Mesodermal cell (in vitro differentiated cells): ENCODE data around the gene C15orf62.

Experiments used
- H3K27ac ChIP-seq: 2 replicates; pipeline ENCODE4 v1.7.0; 2013; ENCODE audit warnings: mild to moderate bottlenecking, low read depth, low read length, moderate library complexity; ENCODE audit not compliant: severe bottlenecking
- H3K36me3 ChIP-seq: 2 replicates; pipeline ENCODE4 v1.7.1; 2013; ENCODE audit warnings: mild to moderate bottlenecking, low read length, moderate library complexity; ENCODE audit not compliant: control insufficient read depth, insufficient read depth
- H3K4me1 ChIP-seq: one replicate; pipeline ENCODE4 v1.7.1; 2013; ENCODE audit warnings: mild to moderate bottlenecking, low read length; ENCODE audit not compliant: insufficient read depth, control insufficient read depth, poor library complexity, severe bottlenecking
- H3K4me3 ChIP-seq: 2 replicates; pipeline ENCODE4 v1.7.0; 2013; ENCODE audit warnings: low read length, control low read depth, mild to moderate bottlenecking; ENCODE audit not compliant: insufficient read depth, poor library complexity, severe bottlenecking; ENCODE audit errors: extremely low read depth
- H3K9me3 ChIP-seq: 2 replicates; pipeline ENCODE4 v1.7.1; 2013; ENCODE audit warnings: mild to moderate bottlenecking, low read length, moderate library complexity; ENCODE audit not compliant: control insufficient read depth
- WGBS, 2 experiments: methylation state at CpG; one replicate each; pipeline ENCODE4 v1.1.5; 2013; ENCODE audit warnings: missing lambda C conversion rate in 2 of 2; ENCODE audit not compliant: insufficient coverage in 2 of 2; 5-methylcytosine and 5-hydroxymethylcytosine counted together

C15orf62 gene

GRCh38 chr15:40799523-40799922, 29.7 kb downstream of the C15orf62 start:
- H3K27ac ChIP-seq, result no peak overlapping the region
- 94 to 100% methylated on average over 2 of the region's 3 CpGs for WGBS, 2 experiments

GRCh38 chr15:40803076-40803475, 33.3 kb downstream of the C15orf62 start:
- WGBS, 2 experiments, result 100% methylated on average over 1 of the region's 2 CpGs
- Histone ChIP-seq H3K36me3 (peaks cover 29% of the 10 kb centered on the region), H3K27ac (no peak overlapping the region), H3K4me3 (no peak overlapping the region), H3K4me1 (peaks cover 9% of the 10 kb centered on the region), H3K9me3 (no peaks in the 10 kb centered on the region)

More at GRCh38 chr15:40799523-40799922, 29.7 kb downstream of the C15orf62 start:
- Histone ChIP-seq H3K36me3 (peaks cover 26% of the 10 kb centered on the region), H3K4me1 (peaks cover 6% of the 10 kb centered on the region), H3K9me3 (no peaks in the 10 kb centered on the region), H3K4me3 (no peak overlapping the region)

GRCh38 chr15:40803688-40804087, 33.9 kb downstream of the C15orf62 start:
- 86% methylated on average over 1 of the region's 1 CpG; no CpG with 5 or more reads in 1 of the 2 experiments for WGBS, 2 experiments
- Histone ChIP-seq H3K4me3 (no peak overlapping the region), H3K27ac (no peak overlapping the region), H3K36me3 (peaks cover 30% of the 10 kb centered on the region), H3K9me3 (no peaks in the 10 kb centered on the region), H3K4me1 (peaks cover 7% of the 10 kb centered on the region)

GRCh38 chr15:40806672-40807027, 36.9 kb downstream of the C15orf62 start:
- Histone ChIP-seq H3K9me3 (no peaks in the 10 kb centered on the region), H3K4me3 (peak overlapping the region; percentile 86), H3K27ac (peak overlapping the region; percentile 58), H3K36me3 (peaks cover 46% of the 10 kb centered on the region), H3K4me1 (peaks cover 3% of the 10 kb centered on the region)
- WGBS, 2 experiments, result 0 to 4% methylated on average over 2 of the region's 2 CpGs

GRCh38 chr15:40807028-40807887, 37.5 kb downstream of the C15orf62 start, which contains the start of the genes DNAJC17 and ZFYVE19:
TSS of gene DNAJC17 (minus strand) at chr15:40807473. CDS start at chr15:40807446, 27 bp downstream.
TSS of gene ZFYVE19 (plus strand) at chr15:40807089. CDS start at chr15:40807590, 501 bp downstream.
- Histone ChIP-seq H3K9me3 (no peaks in the 10 kb centered on the region), H3K27ac (peak within 1 kb of the TSS; percentile 58), H3K4me3 (peak within 1 kb of the TSS; percentile 86), H3K36me3 (peaks cover 46% of the 10 kb centered on the region), H3K4me1 (peaks cover 3% of the 10 kb centered on the region)
- WGBS, 2 experiments, result 1% methylated on average over 51 to 56 of the region's 64 CpGs

GRCh38 chr15:40807888-40808461, 38.2 kb downstream of the C15orf62 start:
- 62 to 66% methylated on average over 15 to 19 of the region's 19 CpGs for whole genome bisulfite sequencing, 2 experiments

GRCh38 chr15:40808861-40809450, 39.2 kb downstream of the C15orf62 start:
- peaks cover 3% of the 10 kb centered on the region for H3K4me1 ChIP-seq

More at GRCh38 chr15:40807888-40808461, 38.2 kb downstream of the C15orf62 start:
- no peak overlapping the region for H3K27ac ChIP-seq
- no peaks in the 10 kb centered on the region for H3K9me3 ChIP-seq
- peaks cover 3% of the 10 kb centered on the region for H3K4me1 ChIP-seq
- peak overlapping the region; percentile 86 for H3K4me3 ChIP-seq
- peaks cover 39% of the 10 kb centered on the region for H3K36me3 ChIP-seq

GRCh38 chr15:40812721-40813425, 43.1 kb downstream of the C15orf62 start:
- no peaks in the 10 kb centered on the region for H3K4me1 ChIP-seq
- WGBS, 2 experiments, result 88 to 93% methylated on average over 8 to 10 of the region's 12 CpGs
- H3K4me3 ChIP-seq, result no peak overlapping the region
- peaks cover 31% of the 10 kb centered on the region for H3K36me3 ChIP-seq
- no peak overlapping the region for H3K27ac ChIP-seq
- no peaks in the 10 kb centered on the region for H3K9me3 ChIP-seq

More at GRCh38 chr15:40808861-40809450, 39.2 kb downstream of the C15orf62 start:
- H3K27ac ChIP-seq, result no peak overlapping the region
- 90 to 99% methylated on average over 5 to 6 of the region's 8 CpGs for WGBS, 2 experiments
- peaks cover 40% of the 10 kb centered on the region for H3K36me3 ChIP-seq
- no peak overlapping the region for H3K4me3 ChIP-seq
- no peaks in the 10 kb centered on the region for H3K9me3 ChIP-seq

- H3K4me1 ChIP-seq, result no peaks in the 10 kb centered on the region
- H3K36me3 ChIP-seq, result peaks cover 21% of the 10 kb centered on the region
- 96 to 100% methylated on average over 1 to 3 of the region's 4 CpGs for WGBS, 2 experiments
- no peak overlapping the region for H3K27ac ChIP-seq
- no peak overlapping the region for H3K4me3 ChIP-seq
- H3K9me3 ChIP-seq, result no peaks in the 10 kb centered on the region
Measured at GRCh38 chr15:40815042-40815698, 45.4 kb downstream of the C15orf62 start.

- Histone ChIP-seq H3K9me3 (no peaks in the 10 kb centered on the region), H3K4me1 (no peaks in the 10 kb centered on the region), H3K27ac (no peak overlapping the region), H3K36me3 (no peaks in the 10 kb centered on the region), H3K4me3 (no peak overlapping the region)
- 93 to 95% methylated on average over 6 to 7 of the region's 7 CpGs for WGBS, 2 experiments
Measured at GRCh38 chr15:40819048-40819447, 49.3 kb downstream of the C15orf62 start.
